Measurements from ENCODE around the gene MNS1. TPM values are rescaled to one million over a fixed set of nuclear protein-coding genes. Genes with fewer than 3 reads are reported as not detected.
A peak's percentile ranks its signal among the peaks of the same experiment; 100 is the strongest.

MNS1 gene
- total and polyA plus RNA-seq, 9 of the 15 experiments (the other 6 are each of a cell fraction or from before 2014, with no cell fraction given), result 1.1 to 10.3 (median 2.5) TPM

GRCh38 chr15:56495053-56495452, 30.1 kb upstream of the MNS1 start (continued):
- no peak for TF ChIP-seq ETS2 (tag; IDR thresholded peaks at IDR 0.05; ENCODE audit: borderline replicate concordance, poor library complexity, severe bottlenecking)
- TF ChIP-seq, protein P1, sequence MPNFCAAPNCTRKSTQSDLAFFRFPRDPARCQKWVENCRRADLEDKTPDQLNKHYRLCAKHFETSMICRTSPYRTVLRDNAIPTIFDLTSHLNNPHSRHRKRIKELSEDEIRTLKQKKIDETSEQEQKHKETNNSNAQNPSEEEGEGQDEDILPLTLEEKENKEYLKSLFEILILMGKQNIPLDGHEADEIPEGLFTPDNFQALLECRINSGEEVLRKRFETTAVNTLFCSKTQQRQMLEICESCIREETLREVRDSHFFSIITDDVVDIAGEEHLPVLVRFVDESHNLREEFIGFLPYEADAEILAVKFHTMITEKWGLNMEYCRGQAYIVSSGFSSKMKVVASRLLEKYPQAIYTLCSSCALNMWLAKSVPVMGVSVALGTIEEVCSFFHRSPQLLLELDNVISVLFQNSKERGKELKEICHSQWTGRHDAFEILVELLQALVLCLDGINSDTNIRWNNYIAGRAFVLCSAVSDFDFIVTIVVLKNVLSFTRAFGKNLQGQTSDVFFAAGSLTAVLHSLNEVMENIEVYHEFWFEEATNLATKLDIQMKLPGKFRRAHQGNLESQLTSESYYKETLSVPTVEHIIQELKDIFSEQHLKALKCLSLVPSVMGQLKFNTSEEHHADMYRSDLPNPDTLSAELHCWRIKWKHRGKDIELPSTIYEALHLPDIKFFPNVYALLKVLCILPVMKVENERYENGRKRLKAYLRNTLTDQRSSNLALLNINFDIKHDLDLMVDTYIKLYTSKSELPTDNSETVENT (CRISPR knock-in tag; IDR thresholded peaks at IDR 0.05), result no peak
- no peak for TF ChIP-seq TAF15 (IDR thresholded peaks at IDR 0.05; ENCODE audit: low read depth, low read length)
- TF ChIP-seq BRCA1 (IDR thresholded peaks at IDR 0.05), result no peak
- TF ChIP-seq BRCA1 (CRISPR knock-in tag; IDR thresholded peaks at IDR 0.05), result no peak
- no peak for TF ChIP-seq ZNF444 (CRISPR knock-in tag; IDR thresholded peaks at IDR 0.05)
- no peak for TF ChIP-seq KLF6 (CRISPR knock-in tag; IDR thresholded peaks at IDR 0.05; ENCODE audit: borderline replicate concordance)

- TF ChIP-seq NKRF (IDR thresholded peaks at IDR 0.05; ENCODE audit: borderline replicate concordance) (no peak), PCBP2 (IDR thresholded peaks at IDR 0.05; ENCODE audit: low read depth, low read length, poor library complexity, severe bottlenecking) (no peak), ZNF133 (CRISPR knock-in tag; IDR thresholded peaks at IDR 0.05) (no peak), SRSF3 (IDR thresholded peaks at IDR 0.05; ENCODE audit: insufficient read depth, low read length) (no peak), ZKSCAN3 (CRISPR knock-in tag; IDR thresholded peaks at IDR 0.05) (no peak), NR3C1 (CRISPR knock-in tag; IDR thresholded peaks at IDR 0.05) (no peak), ERF (CRISPR knock-in tag; IDR thresholded peaks at IDR 0.05) (no peak), RBM17 (IDR thresholded peaks at IDR 0.05; ENCODE audit: borderline replicate concordance, low read depth, low read length) (no peak)
- Histone ChIP-seq H3K79me2 (ENCODE audit: control insufficient read depth, insufficient read depth, low read length) (no peaks in the 10 kb centered on the region), H3K27me3 (ENCODE audit: control insufficient read depth in 2 of 2, insufficient read depth in 2 of 2, low read length in 2 of 2) (no peaks in the 10 kb centered on the region), H3K4me3 (no peak overlapping the region), H2AFZ (ENCODE audit: low read depth, low read length) (no peak overlapping the region), H4K20me1 (replicated peaks; ENCODE audit: control insufficient read depth, insufficient read depth, low read length) (no peaks in the 10 kb centered on the region), H3K4me2 (ENCODE audit: insufficient read depth, low read length) (no peak overlapping the region), H3K27ac (ENCODE audit: extremely low read depth, low read depth, low read length) (no peak overlapping the region), H3K4me1 (replicated peaks in 1 of 2; ENCODE audit: control insufficient read depth in 2 of 2, insufficient read depth in 2 of 2, low read length in 2 of 2) (no peaks in the 10 kb centered on the region; a peak in 1 of 5 replicates), H3K9ac (ENCODE audit: insufficient read depth in 1 of 2, low read depth in 2 of 2, low read length in 2 of 2) (no peak overlapping the region), H3K9me1 (ENCODE audit: control insufficient read depth, insufficient read depth, low read length) (no peaks in the 10 kb centered on the region), H3K36me3 (ENCODE audit: control insufficient read depth, insufficient read depth, low read length) (no peaks in the 10 kb centered on the region), H3K9me3 (replicated peaks; ENCODE audit: control insufficient read depth, insufficient read depth, low read depth, low read length) (no peaks in the 10 kb centered on the region)
- intact Hi-C loops (cut with micrococcal nuclease) (loop anchor here (10.0 kb wide), 2 partner anchors 652 to 722 kb away; no protein-coding TSS in a partner anchor), in situ Hi-C loops (cut with MboI) (loop anchor here (5.0 to 25.0 kb wide), 4 partner anchors 319 to 1042 kb away; no protein-coding TSS in a partner anchor)
- 0% methylated on average over 4 of the region's 4 CpGs for WGBS (ENCODE audit: insufficient coverage, low coverage, missing lambda C conversion rate)
- no peak for FAIRE-seq
- BruUV-seq (replicated peaks), result no TSS peak
- DNase-seq (ENCODE audit: extremely low read depth in 1 of 4, low spot score in 3 of 4), result peak in 1 of 4 experiments; percentile 23
- ATAC-seq, result no peak
- ChIA-PET POLR2A (interaction anchor here (0.7 to 1.2 kb wide), 3 partner anchors 15 to 249 kb away, joined by 3 read pairs; no protein-coding TSS in a partner anchor), CTCF (ENCODE audit: low intra/inter-chr PET ratio) (no interaction called here)
Observed at GRCh38 chr15:56492791-56493555, 28.0 kb upstream of the MNS1 start.

Measured in K562 (cell line).